GDM1 (cell line): ENCODE data around the gene JOSD2.

Experiments
- DNase-seq: peaks from one replicate; lab custom pipeline; 2025; lab: John Stamatoyannopoulos, UW

JOSD2 gene

GRCh38 chr19:50495020-50495531 lies 15.9 kb downstream of the JOSD2 start:
- no peak for DNase-seq

GRCh38 chr19:50494186-50495019 lies 16.6 kb downstream of the JOSD2 start:
- DNase-seq, result no peak

GRCh38 chr19:50493171-50493570 lies 17.8 kb downstream of the JOSD2 start:
- DNase-seq, result no peak

GRCh38 chr19:50492303-50493052 lies 18.5 kb downstream of the JOSD2 start:
- peak; percentile 37 for DNase-seq

- DNase-seq, result no peak
Measured at GRCh38 chr19:50490991-50491472, 20.0 kb downstream of the JOSD2 start.

GRCh38 chr19:50490411-50490811 lies 20.6 kb downstream of the JOSD2 start:
- no peak for DNase-seq

GRCh38 chr19:50489461-50490011 lies 21.5 kb downstream of the JOSD2 start:
- no peak for DNase-seq

GRCh38 chr19:50488389-50489194 lies 22.4 kb downstream of the JOSD2 start:
- DNase-seq, result no peak

- peak; percentile 33 for DNase-seq
Measured at GRCh38 chr19:50486823-50487515, 24.0 kb downstream of the JOSD2 start.

- DNase-seq, result no peak
Measured at GRCh38 chr19:50485284-50485955, 25.6 kb downstream of the JOSD2 start.

- no peak for DNase-seq
Measured at GRCh38 chr19:50482916-50483315, 28.1 kb downstream of the JOSD2 start.

GRCh38 chr19:50482271-50482855 lies 28.6 kb downstream of the JOSD2 start:
- no peak for DNase-seq

GRCh38 chr19:50481351-50482149 lies 29.4 kb downstream of the JOSD2 start:
- DNase-seq, result no peak

- no peak for DNase-seq
Measured at GRCh38 chr19:50480281-50481111, 30.5 kb downstream of the JOSD2 start.

GRCh38 chr19:50479761-50480251 lies 31.2 kb downstream of the JOSD2 start:
- no peak for DNase-seq

- DNase-seq, result no peak
Measured at GRCh38 chr19:50478901-50479715, 31.9 kb downstream of the JOSD2 start.
